Dendritic cell treated with granulocyte-macrophage colony-stimulating factor and Interleukin-4, amounts not matched to agents 40 ng/mL and 50 ng/mL, for 4 days (primary cell): ENCODE measurements around the gene MTX1.

Source experiments
- H3K27ac Mint-ChIP-seq: one replicate; pipeline ENCODE4 v1.8.0; 2022; ENCODE audit warnings: mild to moderate bottlenecking, mixed read lengths
- H3K27me3 Mint-ChIP-seq: one replicate; pipeline ENCODE4 v1.8.0; 2022; ENCODE audit warnings: mild to moderate bottlenecking, mixed read lengths
- H3K36me3 Mint-ChIP-seq: one replicate; pipeline ENCODE4 v1.8.0; 2022; ENCODE audit warnings: low read depth, mixed read lengths
- H3K4me1 Mint-ChIP-seq: one replicate; pipeline ENCODE4 v1.8.0; 2022; ENCODE audit warnings: low read depth, mixed read lengths
- H3K4me3 Mint-ChIP-seq: one replicate; pipeline ENCODE4 v1.8.0; 2022; ENCODE audit warnings: mild to moderate bottlenecking, moderate library complexity, mixed read lengths
- H3K9me3 Mint-ChIP-seq: one replicate; pipeline ENCODE4 v1.8.0; 2022; ENCODE audit warnings: mixed read lengths
- intact Hi-C: fragments of 100-400 bp; cut with micrococcal nuclease; formaldehyde crosslinking; loops from one replicate; pipeline ENCODE4 v1.15.0; 2022

The MTX1 gene

DNA sequence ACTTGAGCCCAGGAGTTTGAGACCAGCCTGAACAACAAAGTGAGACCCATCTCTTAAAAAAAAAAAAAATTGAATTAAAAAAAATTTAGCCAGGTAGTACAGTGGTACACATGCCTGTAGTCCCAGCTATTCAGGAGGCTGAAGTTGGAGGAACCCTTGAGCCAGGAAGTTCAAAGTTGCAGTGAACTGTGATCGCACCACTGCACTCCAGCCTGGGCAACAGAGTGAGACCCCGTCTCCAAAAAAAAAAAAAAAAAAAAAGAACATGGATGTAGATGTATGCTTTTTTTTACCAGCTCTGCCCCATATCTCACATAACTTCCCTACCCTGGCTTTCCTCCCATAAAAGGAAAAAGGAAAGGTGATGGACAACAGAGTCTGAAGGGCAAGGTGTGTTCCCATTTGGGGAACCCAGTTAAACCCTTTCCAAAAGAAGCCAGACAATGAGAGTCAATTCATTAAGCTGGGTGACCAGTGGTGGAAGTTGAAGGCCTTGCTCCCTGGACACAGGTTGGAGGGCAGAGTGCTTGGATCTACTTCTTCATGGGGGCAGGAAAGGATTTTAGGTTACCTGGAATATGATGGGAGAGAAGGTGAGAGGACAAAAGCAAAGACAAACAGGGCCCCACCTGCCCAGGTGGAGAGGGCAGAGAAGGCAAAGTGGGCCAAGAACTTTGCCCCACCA is 38.3 kb upstream of the MTX1 start:
- Mint-ChIP-seq H3K27ac (no peak overlapping the region), H3K27me3 (peaks cover 40% of the 10 kb centered on the region), H3K4me3 (no peak overlapping the region), H3K9me3 (no peaks in the 10 kb centered on the region), H3K4me1 (peaks cover 49% of the 10 kb centered on the region), H3K36me3 (peaks cover 46% of the 10 kb centered on the region)
- intact Hi-C loops = no loop called here

DNA sequence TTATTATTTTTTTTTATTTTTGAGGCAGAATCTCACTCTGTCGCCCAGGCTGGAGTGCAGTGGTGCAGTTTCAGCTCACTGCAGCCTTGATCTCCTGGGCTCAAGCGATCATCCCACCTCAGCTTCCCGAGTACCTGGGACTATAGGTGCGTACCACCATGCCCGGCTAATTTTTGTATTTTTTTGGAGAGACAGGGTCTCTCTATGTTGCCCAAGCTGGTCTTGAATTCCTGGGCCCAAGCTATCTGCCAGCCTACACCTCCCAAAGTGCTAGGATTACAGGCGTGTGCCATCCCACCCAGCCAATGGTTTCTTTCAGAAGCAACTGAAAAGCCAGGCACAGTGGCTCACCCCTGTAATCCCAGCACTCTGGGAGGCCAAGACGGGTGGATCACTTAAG is 37.7 kb upstream of the MTX1 start:
- H3K27me3 Mint-ChIP-seq = peaks cover 41% of the 10 kb centered on the region
- no peak overlapping the region for H3K4me3 Mint-ChIP-seq
- H3K9me3 Mint-ChIP-seq = no peaks in the 10 kb centered on the region
- H3K27ac Mint-ChIP-seq = no peak overlapping the region
- peaks cover 46% of the 10 kb centered on the region for H3K36me3 Mint-ChIP-seq
- intact Hi-C loops = no loop called here
- H3K4me1 Mint-ChIP-seq = peaks cover 55% of the 10 kb centered on the region

DNA sequence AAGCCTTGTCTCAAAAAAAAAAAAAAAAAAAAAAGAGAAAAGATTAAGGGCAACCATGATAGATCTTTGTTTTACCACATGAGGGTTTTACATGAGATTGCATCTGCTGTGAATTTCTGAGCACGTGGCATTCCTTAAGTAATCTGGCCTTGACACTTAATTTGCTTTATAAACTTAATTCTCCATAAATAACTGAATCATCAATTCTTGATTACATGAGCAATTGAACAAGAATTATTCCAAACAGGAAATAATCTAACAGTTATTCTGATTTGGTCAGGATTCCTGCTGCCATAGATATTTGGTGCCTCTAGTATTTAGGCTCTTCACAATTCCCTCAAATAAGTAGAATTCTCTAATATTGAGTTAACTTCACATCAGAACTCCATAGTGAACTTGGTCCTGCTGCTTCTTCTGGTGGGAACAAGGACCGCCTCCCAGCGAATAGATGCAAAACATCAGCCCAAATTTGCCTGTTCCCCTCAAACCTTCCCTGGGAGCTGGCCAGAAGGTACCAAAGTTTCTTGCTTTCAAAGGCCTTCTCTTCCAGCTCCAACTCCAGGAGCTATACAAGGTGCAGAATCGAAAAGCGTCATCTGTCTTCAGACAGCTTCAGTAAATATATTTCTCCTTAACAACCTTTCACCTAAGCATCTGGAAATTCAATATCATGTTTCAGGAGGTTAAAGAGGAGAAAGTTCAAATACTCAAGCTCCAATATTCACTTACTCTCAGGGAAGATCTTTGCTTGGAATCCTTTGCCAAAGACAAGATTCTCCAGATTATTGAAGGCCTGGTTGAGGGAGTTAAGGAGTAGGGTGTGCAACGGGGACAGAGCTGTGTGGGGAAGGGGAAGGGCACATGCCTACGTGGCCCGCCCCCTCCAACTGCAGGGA is 36.4 kb upstream of the MTX1 start:
- peaks cover 57% of the 10 kb centered on the region for H3K4me1 Mint-ChIP-seq

DNA sequence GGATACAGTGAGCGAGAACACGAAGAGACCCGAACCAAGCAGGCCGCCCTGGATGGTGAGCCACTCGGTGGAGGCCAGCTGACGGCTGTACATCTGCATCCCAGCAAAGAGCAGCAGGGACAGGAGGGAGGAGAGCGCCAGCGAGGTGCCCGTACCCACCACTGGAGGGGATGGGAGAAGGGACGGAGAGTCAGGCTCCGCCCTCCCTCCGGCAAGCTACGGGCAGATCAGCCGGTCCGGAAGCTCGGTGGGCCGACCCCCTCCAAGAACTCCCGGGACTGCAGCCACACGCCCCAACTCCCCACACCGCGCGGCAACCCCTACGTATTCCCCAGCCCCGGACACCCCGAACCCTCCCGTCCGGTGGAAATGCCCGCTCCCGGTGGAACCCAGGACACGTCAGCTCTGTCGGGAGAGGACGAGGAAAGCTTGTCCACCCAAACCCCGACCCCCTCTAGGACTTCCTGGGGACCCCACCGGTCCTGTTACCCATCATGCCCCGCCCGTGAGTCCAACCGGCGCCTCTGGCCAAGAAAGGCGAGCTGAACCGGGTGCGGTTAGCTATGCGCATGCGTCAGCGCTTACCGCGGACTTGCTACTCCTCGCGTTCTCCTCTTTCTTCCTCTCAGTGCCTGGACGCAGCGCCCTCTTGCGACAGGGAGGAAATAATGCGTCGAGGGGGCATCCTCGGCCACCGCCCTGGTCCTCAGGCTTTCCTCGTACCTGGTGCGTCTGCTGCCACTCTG is 35.6 kb upstream of the MTX1 start, which contains the start of gene KRTCAP2:
TSS of gene KRTCAP2 (minus strand) at position 573 of the 746 bp plus-strand sequence. CDS start at position 493, 80 bp downstream.
- peak within 1 kb of the TSS; percentile 97 for H3K27ac Mint-ChIP-seq
- peaks cover 57% of the 10 kb centered on the region for H3K4me1 Mint-ChIP-seq
- intact Hi-C loops = no loop called here
- no peaks in the 10 kb centered on the region for H3K9me3 Mint-ChIP-seq
- peaks cover 46% of the 10 kb centered on the region for H3K36me3 Mint-ChIP-seq
- peaks cover 21% of the 10 kb centered on the region for H3K27me3 Mint-ChIP-seq
- H3K4me3 Mint-ChIP-seq = peak within 1 kb of the TSS; percentile 96

More for the DNA sequence above, 36.4 kb upstream of the MTX1 start:
- intact Hi-C loops = no loop called here
- Mint-ChIP-seq H3K9me3 (no peaks in the 10 kb centered on the region), H3K27ac (peak overlapping the region; percentile 97), H3K27me3 (peaks cover 28% of the 10 kb centered on the region), H3K36me3 (peaks cover 46% of the 10 kb centered on the region), H3K4me3 (peak overlapping the region; percentile 96)

DNA sequence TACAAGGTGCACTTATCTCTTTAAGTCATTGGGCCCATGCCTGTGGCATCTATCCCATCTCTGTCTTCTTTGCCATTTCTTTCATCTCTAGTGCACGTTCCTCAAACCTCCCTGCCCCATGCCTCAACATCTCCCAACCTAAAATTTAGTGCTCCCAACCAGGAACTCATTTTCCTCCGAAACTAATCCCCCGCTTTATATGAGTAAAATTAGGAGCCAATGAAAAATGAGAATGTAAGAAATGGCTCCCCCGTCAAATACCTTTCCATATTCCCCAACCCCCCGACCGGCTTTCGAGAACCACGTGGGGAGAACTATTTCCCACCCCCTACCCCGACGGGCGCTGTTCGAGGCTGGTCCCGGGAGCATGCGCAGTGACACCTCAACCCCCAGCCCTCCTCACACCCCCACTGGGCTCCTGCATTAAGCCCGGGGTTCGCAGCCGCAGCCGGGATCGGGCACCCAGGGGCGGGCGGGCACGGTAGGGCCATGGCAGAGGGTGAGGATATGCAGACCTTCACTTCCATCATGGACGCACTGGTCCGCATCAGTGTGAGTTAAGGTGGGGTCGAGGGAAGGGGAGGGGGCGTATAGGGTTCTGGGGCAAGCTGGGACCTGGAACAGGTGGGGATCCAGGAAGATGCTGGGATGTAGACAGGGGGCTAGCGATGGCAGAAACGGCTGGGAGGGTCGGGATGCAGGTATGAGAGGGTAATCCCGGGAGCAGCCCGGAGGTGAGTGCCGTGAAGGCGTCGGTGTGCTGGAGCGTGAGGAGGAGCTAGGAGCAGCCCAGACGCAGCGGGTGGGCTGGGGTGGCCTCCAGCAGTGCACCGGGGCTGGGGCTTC is 34.8 kb upstream of the MTX1 start, which contains the start of gene TRIM46:
TSS of gene TRIM46 (plus strand) at position 372 of the 846 bp plus-strand sequence. CDS start at position 490, 118 bp downstream.
- Mint-ChIP-seq H3K27ac (peak within 1 kb of the TSS; percentile 97), H3K36me3 (peaks cover 43% of the 10 kb centered on the region), H3K4me1 (peaks cover 64% of the 10 kb centered on the region), H3K9me3 (no peaks in the 10 kb centered on the region), H3K4me3 (peak within 1 kb of the TSS; percentile 96), H3K27me3 (peaks cover 18% of the 10 kb centered on the region)
- intact Hi-C loops = no loop called here

DNA sequence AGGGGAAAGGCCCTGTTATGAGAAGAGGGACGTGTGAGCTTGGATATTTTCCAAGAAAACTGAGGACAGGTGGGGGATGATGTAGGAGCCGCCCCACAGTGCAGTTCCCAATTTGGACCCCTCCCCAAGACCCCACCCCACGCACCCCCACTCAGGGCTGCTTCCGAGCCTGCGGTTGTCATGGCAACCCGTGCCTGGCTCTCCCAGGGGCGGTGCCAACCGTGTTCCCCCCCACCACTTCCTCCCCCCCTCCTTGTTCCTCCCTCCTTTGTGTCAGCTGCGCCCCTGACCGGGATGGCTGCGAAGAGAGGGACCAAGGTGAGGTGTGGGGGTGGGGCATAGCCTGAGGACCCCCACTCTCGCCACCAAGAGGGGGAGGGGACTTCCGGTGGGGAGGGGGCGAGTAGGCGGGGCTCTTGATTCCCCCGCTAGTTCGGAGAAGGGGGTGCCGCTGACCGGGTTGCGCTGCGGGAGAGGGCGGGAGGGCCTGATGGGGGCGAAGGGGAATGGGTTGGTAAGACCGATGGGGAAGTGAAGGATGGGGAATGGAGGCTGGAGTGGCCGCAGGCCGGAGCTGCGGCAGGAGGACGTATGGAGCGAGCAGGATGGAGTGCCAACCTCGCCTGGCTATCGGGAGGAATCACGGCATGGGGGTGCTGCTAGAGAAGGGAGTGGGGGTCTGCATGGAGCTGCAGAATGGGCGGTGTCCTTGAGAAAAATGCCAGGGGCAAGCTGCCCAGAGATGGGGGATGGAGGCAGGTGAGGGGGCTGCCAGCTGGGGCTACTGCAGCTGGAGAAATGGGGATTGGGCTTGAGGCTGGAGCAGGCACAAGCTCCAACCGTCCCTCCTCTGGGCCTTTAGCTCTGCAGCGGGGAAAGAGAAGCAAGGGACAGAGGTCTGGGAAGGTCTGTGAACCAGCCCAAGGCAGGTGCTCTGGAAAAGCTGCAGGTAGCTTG is 33.9 kb upstream of the MTX1 start:
- Mint-ChIP-seq H3K9me3 (no peaks in the 10 kb centered on the region), H3K36me3 (peaks cover 34% of the 10 kb centered on the region), H3K27ac (peak overlapping the region; percentile 9), H3K4me3 (peak overlapping the region; percentile 96), H3K4me1 (peaks cover 73% of the 10 kb centered on the region), H3K27me3 (peaks cover 18% of the 10 kb centered on the region)
- intact Hi-C loops = loop anchor here (5.0 kb wide), 1 partner anchor 53 kb away; no protein-coding TSS in a partner anchor

DNA sequence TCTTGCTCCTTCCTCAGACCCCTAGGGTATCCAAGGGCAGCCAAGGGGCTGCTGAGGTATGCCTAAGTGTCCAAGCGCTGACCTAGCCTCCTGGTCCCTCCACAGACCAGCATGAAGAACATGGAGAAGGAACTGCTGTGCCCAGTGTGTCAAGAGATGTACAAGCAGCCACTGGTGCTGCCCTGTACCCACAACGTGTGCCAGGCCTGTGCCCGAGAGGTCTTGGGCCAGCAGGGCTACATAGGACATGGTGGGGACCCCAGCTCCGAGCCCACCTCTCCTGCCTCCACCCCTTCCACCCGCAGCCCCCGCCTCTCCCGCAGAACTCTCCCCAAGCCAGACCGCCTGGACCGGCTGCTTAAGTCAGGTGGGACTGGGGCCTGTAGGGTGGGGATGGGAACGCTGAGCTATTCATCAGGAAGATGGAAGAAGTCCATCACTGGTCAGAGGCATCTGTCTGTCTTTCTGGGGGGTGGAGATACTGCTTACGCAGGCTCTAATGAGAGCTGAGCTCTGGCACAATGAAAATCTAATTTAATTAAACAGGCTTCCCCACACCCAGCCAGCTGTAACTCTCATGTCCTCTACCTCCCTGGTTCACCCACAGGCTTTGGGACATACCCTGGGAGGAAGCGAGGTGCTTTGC is 33.1 kb upstream of the MTX1 start:
- H3K36me3 Mint-ChIP-seq = peaks cover 26% of the 10 kb centered on the region
- no peak overlapping the region for H3K4me3 Mint-ChIP-seq
- H3K4me1 Mint-ChIP-seq = peaks cover 75% of the 10 kb centered on the region
- intact Hi-C loops = loop anchor here (5.0 kb wide), 1 partner anchor 52 kb away; no protein-coding TSS in a partner anchor
- no peak overlapping the region for H3K27ac Mint-ChIP-seq
- no peaks in the 10 kb centered on the region for H3K9me3 Mint-ChIP-seq
- H3K27me3 Mint-ChIP-seq = peaks cover 18% of the 10 kb centered on the region

DNA sequence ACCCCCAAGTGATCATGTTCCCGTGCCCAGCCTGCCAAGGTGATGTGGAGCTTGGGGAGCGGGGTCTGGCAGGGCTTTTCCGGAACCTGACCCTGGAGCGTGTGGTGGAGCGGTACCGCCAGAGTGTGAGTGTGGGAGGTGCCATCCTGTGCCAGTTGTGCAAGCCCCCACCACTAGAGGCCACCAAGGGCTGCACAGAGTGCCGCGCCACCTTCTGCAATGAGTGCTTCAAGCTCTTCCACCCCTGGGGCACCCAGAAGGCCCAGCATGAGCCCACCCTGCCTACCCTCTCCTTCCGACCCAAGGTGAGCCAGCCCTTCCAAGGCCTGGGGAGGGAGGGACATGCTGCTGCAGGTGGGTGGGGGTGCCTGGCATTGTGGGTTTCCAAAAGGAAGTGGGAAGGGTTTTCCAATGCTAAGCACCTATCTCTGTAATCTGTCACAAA is 32.5 kb upstream of the MTX1 start:
- Mint-ChIP-seq H3K27me3 (peaks cover 18% of the 10 kb centered on the region), H3K4me3 (no peak overlapping the region), H3K27ac (no peak overlapping the region), H3K36me3 (peaks cover 21% of the 10 kb centered on the region), H3K9me3 (no peaks in the 10 kb centered on the region), H3K4me1 (peaks cover 75% of the 10 kb centered on the region)
- intact Hi-C loops = loop anchor here (2.0 to 5.0 kb wide), 2 partner anchors 17 to 51 kb away; no protein-coding TSS in a partner anchor

DNA sequence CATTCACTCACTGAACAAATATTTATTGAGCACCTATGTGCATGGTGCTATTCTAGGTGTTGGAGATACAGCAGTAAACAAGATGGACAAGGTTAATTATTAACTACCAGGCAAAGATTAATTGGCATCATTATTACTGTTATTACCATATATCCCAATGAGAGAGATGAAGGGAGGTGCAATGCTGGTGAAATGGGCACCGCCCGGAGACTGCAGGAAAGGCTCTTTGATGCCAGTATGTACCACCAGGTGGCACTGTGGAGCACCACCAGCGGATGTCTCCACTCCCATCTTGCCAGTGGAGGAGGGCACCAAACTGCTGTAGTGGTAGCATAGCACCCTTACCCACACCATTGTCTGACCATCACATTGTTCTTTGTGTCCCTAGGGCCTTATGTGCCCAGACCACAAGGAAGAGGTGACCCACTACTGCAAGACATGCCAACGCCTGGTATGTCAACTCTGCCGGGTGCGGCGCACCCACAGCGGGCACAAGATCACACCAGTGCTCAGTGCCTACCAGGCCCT is 31.9 kb upstream of the MTX1 start:
- Mint-ChIP-seq H3K4me1 (peaks cover 81% of the 10 kb centered on the region), H3K4me3 (peak overlapping the region; percentile 8), H3K36me3 (peaks cover 14% of the 10 kb centered on the region), H3K27me3 (peaks cover 19% of the 10 kb centered on the region), H3K9me3 (no peaks in the 10 kb centered on the region), H3K27ac (no peak overlapping the region)
- intact Hi-C loops = loop anchor here (2.0 to 5.0 kb wide), 2 partner anchors 16 to 51 kb away; no protein-coding TSS in a partner anchor

DNA sequence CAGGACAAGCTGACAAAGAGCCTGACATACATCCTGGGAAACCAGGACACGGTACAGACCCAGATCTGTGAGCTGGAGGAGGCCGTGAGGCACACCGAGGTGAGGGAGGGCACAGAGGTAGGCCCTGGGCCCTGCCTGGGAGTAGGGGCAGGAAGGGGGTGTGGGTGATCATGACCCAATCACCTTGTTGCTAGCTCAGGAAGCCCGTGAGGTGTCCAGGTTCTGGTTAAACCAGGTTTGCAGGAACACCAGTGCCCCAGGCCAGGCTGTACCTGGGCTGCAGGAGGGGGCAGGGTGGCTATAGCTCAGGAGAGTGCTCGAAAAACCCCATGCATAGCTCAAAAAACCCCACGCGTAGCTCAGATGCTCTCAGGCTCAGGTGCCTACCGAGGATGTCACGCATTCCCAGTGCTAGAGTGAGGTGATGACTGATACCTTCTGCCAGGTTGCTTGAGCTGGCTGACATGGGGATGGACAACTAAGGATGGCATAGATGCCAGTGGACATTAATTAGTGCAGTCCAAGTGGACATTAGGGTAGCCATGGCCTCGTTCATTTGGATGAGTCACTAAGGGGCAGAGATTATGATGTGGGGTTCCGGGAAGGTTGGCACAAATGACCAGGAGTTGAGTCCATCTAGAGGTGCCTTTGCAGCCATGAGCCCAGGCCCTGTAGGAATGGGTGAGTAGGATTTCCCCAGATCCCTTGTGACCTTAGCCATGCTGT is 31.1 kb upstream of the MTX1 start:
- peak overlapping the region; percentile 66 for H3K4me3 Mint-ChIP-seq

DNA sequence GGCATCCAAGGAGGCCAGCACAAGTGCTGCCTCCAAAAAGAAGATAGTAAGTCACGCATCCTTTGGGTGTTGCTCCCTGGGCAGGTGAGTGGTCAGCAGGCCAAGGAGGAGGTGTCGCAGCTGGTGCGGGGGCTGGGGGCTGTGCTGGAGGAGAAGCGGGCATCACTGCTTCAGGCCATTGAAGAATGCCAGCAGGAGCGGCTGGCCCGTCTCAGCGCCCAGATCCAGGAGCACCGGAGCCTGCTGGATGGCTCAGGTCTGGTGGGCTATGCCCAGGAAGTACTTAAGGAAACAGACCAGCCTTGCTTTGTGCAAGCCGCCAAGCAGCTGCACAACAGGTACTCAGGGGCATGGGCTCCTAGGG is 30.6 kb upstream of the MTX1 start:
- no peaks in the 10 kb centered on the region for H3K9me3 Mint-ChIP-seq
- H3K27ac Mint-ChIP-seq = peak overlapping the region; percentile 83
- intact Hi-C loops = loop anchor here (2.0 to 5.0 kb wide), 2 partner anchors 15 to 49 kb away; no protein-coding TSS in a partner anchor
- H3K4me1 Mint-ChIP-seq = peaks cover 83% of the 10 kb centered on the region
- peak overlapping the region; percentile 66 for H3K4me3 Mint-ChIP-seq
- peaks cover 23% of the 10 kb centered on the region for H3K27me3 Mint-ChIP-seq
- H3K36me3 Mint-ChIP-seq = peaks cover 5% of the 10 kb centered on the region

More for the DNA sequence above, 31.1 kb upstream of the MTX1 start:
- peaks cover 10% of the 10 kb centered on the region for H3K36me3 Mint-ChIP-seq
- peaks cover 84% of the 10 kb centered on the region for H3K4me1 Mint-ChIP-seq
- no peak overlapping the region for H3K27ac Mint-ChIP-seq
- peaks cover 23% of the 10 kb centered on the region for H3K27me3 Mint-ChIP-seq
- intact Hi-C loops = loop anchor here (2.0 to 5.0 kb wide), 2 partner anchors 15 to 50 kb away; no protein-coding TSS in a partner anchor
- H3K9me3 Mint-ChIP-seq = no peaks in the 10 kb centered on the region
